HEK293 (cell line): ENCODE measurements around the gene PAIP2.

ENCODE experiments used
- GLI4 ChIP-seq: fragments of 450-650 bp; formaldehyde crosslinking; IDR thresholded peaks from 2 replicates; pipeline ENCODE4 v1.5.1; 2016; ENCODE audit warnings: missing biosample characterization, missing genetic modification characterization
- GLIS2 ChIP-seq: fragments of 450-650 bp; formaldehyde crosslinking; IDR thresholded peaks from 2 replicates; pipeline ENCODE4 v1.5.1; 2016; ENCODE audit warnings: missing biosample characterization, missing genetic modification characterization
- HIC1 ChIP-seq: fragments of 450-650 bp; formaldehyde crosslinking; IDR thresholded peaks from 2 replicates; pipeline ENCODE4 v1.5.1; 2016; ENCODE audit warnings: missing biosample characterization, missing genetic modification characterization
- SP2 ChIP-seq: fragments of 450-650 bp; formaldehyde crosslinking; IDR thresholded peaks from 2 replicates; pipeline ENCODE4 v1.5.1; 2016; ENCODE audit warnings: missing biosample characterization, missing genetic modification characterization
- ZBTB44 ChIP-seq: fragments of 450-650 bp; IDR thresholded peaks from 2 replicates; pipeline ENCODE4 v1.5.1; 2018; ENCODE audit warnings: missing biosample characterization, mild to moderate bottlenecking, missing genetic modification characterization
- ZNF488 ChIP-seq: fragments of 450-650 bp; formaldehyde crosslinking; IDR thresholded peaks from 2 replicates; pipeline ENCODE4 v1.5.1; 2016; ENCODE audit warnings: missing biosample characterization, missing genetic modification characterization
- ZNF561 ChIP-seq: fragments of 450-650 bp; IDR thresholded peaks from 2 replicates; pipeline ENCODE4 v1.5.1; 2018; ENCODE audit warnings: missing biosample characterization, missing genetic modification characterization, borderline replicate concordance
- ZNF792 ChIP-seq: fragments of 450-650 bp; formaldehyde crosslinking; IDR thresholded peaks from 2 replicates; pipeline ENCODE4 v1.5.1; 2016; ENCODE audit warnings: missing biosample characterization, missing genetic modification characterization

- TF ChIP-seq HIC1 (tag by site-specific recombination), result no peak
- TF ChIP-seq GLIS2 (tag by site-specific recombination), result no peak
- no peak for TF ChIP-seq ZNF561 (tag by site-specific recombination)
- no peak for TF ChIP-seq ZNF792 (tag by site-specific recombination)
- no peak for TF ChIP-seq ZNF488 (tag by site-specific recombination)
- TF ChIP-seq ZBTB44 (tag by site-specific recombination), result no peak
- no peak for TF ChIP-seq SP2
- TF ChIP-seq GLI4, result no peak
Measured at GRCh38 chr5:139415221-139415861, 73.7 kb downstream of the PAIP2 start.
